ENCODE measurements around the gene KISS1. TPM values are rescaled to one million over a fixed set of nuclear protein-coding genes. Genes with fewer than 3 reads are reported as not detected.

KISS1 gene
- total RNA-seq, 1 donor from 2014 or later, result not detected

- H3K4me1 Mint-ChIP-seq, result peaks cover 2% of the 10 kb centered on the region
- no peak overlapping the region for H3K27ac Mint-ChIP-seq
- no peak for TF ChIP-seq CTCF (IDR thresholded peaks at IDR 0.05)
- POLR2A ChIA-PET, result no interaction called here
- ATAC-seq (ENCODE audit: low read depth) (no peak), DNase-seq (no peak)
- no peaks in the 10 kb centered on the region for H3K9me3 Mint-ChIP-seq
- no peak overlapping the region for H3K4me3 Mint-ChIP-seq
- H3K36me3 Mint-ChIP-seq (ENCODE audit: low read depth), result no peaks in the 10 kb centered on the region
- H3K27me3 Mint-ChIP-seq, result peaks cover 12% of the 10 kb centered on the region
- intact Hi-C loops (cut with micrococcal nuclease), result no loop called here
- CTCF ChIA-PET, result no interaction called here
Measured at GRCh38 chr1:204146965-204147364, 49.3 kb downstream of the KISS1 start.

GRCh38 chr1:204146309-204146708 lies 50.0 kb downstream of the KISS1 start:
- H3K27me3 Mint-ChIP-seq, result peaks cover 16% of the 10 kb centered on the region
- no peak for DNase-seq
- H3K4me3 Mint-ChIP-seq, result no peak overlapping the region
- H3K36me3 Mint-ChIP-seq (ENCODE audit: low read depth), result no peaks in the 10 kb centered on the region
- H3K9me3 Mint-ChIP-seq, result no peaks in the 10 kb centered on the region
- TF ChIP-seq CTCF (IDR thresholded peaks at IDR 0.05), result no peak
- no peak for ATAC-seq (ENCODE audit: low read depth)
- no peak overlapping the region for H3K27ac Mint-ChIP-seq
- ChIA-PET POLR2A (no interaction called here), CTCF (no interaction called here)
- intact Hi-C loops (cut with micrococcal nuclease), result no loop called here
- H3K4me1 Mint-ChIP-seq, result peaks cover 2% of the 10 kb centered on the region

GRCh38 chr1:204145033-204145504 lies 51.2 kb downstream of the KISS1 start:
- no peaks in the 10 kb centered on the region for H3K4me1 Mint-ChIP-seq
- H3K4me3 Mint-ChIP-seq, result no peak overlapping the region
- peaks cover 18% of the 10 kb centered on the region for H3K27me3 Mint-ChIP-seq
- no peaks in the 10 kb centered on the region for H3K9me3 Mint-ChIP-seq
- TF ChIP-seq CTCF (IDR thresholded peaks at IDR 0.05), result no peak
- no peak overlapping the region for H3K27ac Mint-ChIP-seq
- CTCF ChIA-PET, result interaction anchor here (0.9 kb wide), 1 partner anchor 18 kb away, joined by 3 read pairs; no protein-coding TSS in a partner anchor
- H3K36me3 Mint-ChIP-seq (ENCODE audit: low read depth), result no peaks in the 10 kb centered on the region
- intact Hi-C loops (cut with micrococcal nuclease), result no loop called here
- POLR2A ChIA-PET, result no interaction called here
- DNase-seq (no peak), ATAC-seq (ENCODE audit: low read depth) (no peak)

GRCh38 chr1:204143276-204144041 lies 52.8 kb downstream of the KISS1 start:
- Mint-ChIP-seq H3K4me1 (no peaks in the 10 kb centered on the region), H3K4me3 (no peak overlapping the region), H3K36me3 (ENCODE audit: low read depth) (no peaks in the 10 kb centered on the region), H3K9me3 (no peaks in the 10 kb centered on the region), H3K27ac (no peak overlapping the region), H3K27me3 (peaks cover 18% of the 10 kb centered on the region)
- ATAC-seq (ENCODE audit: low read depth) (no peak), DNase-seq (no peak)
- CTCF ChIA-PET, result interaction anchor here (0.6 kb wide), 1 partner anchor 527 kb away, joined by 3 read pairs; no protein-coding TSS in a partner anchor
- no peak for TF ChIP-seq CTCF (IDR thresholded peaks at IDR 0.05)
- intact Hi-C loops (cut with micrococcal nuclease), result no loop called here
- POLR2A ChIA-PET, result no interaction called here

GRCh38 chr1:204142032-204142974 lies 54.0 kb downstream of the KISS1 start:
- ATAC-seq (ENCODE audit: low read depth), result no peak
- no peak for TF ChIP-seq CTCF (IDR thresholded peaks at IDR 0.05)
- ChIA-PET CTCF (no interaction called here), POLR2A (no interaction called here)
- Mint-ChIP-seq H3K36me3 (ENCODE audit: low read depth) (no peaks in the 10 kb centered on the region), H3K27me3 (peaks cover 18% of the 10 kb centered on the region), H3K27ac (no peak overlapping the region), H3K4me3 (no peak overlapping the region), H3K9me3 (no peaks in the 10 kb centered on the region), H3K4me1 (no peaks in the 10 kb centered on the region)
- no peak for DNase-seq
- intact Hi-C loops (cut with micrococcal nuclease), result no loop called here

Data from activated B cell treated with CpG ODN at 0.5 μM for 24 hours (primary cell).